Stimulated activated CD4-positive, alpha-beta T cell treated with anti-CD3 and anti-CD28 coated beads, Interleukin-1b, Interleukin-23, amount 100 ng/mL, for 1 hour (primary cell): ENCODE measurements around the gene DDR1.
"Not testable (repeated sequence)": the region's sequence is repeated elsewhere in the genome, so short reads cannot be mapped to it uniquely, and the experiment has no call there.

ENCODE experiments used
- DNase-seq, 2 donors: peaks; one replicate each; pipeline ENCODE4 v3.0.0-alpha.2; 2020; ENCODE audit warnings: low read depth in 2 of 2

DDR1 gene

DNA sequence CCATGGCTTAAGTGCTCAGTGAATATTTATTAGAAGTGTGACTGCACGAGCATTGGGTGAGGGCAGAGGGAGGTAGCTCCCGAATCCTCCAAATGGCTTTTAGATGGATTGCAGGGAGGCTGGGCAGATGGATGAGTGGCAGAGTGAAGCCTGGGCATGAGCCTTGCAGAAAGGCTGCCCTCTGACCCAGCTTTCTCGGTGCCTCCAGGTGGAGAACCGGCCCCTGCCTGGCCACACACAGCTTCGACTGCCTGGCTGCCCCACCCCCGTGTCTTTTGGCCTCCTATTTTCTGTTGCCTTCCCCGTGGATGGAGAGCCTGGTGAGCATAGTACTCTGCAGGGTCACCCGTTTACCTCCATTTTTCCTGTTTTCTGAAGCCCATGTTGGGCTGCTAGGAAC lies 33.2 kb downstream of the DDR1 start:
- no peak for DNase-seq

DNA sequence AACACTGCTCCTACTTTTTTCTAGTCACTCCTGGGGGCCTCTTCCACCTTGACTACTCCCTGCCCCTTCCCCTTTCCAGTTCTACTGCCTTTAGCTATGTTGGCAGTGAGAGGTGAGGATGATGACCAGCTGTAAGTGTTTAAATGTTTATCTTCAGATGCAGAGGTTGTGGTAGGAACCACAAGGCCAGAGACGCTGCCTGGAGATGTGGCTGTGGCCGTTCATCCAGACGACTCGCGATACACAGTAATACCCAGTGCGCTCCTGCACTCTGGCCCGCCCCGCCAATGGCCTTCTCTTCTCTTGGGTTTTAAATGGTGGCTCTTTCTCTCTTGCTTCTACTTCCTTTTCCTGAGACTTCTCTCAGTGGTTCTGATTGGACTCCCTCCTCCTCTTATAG lies 34.4 kb downstream of the DDR1 start:
- DNase-seq = no peak

DNA sequence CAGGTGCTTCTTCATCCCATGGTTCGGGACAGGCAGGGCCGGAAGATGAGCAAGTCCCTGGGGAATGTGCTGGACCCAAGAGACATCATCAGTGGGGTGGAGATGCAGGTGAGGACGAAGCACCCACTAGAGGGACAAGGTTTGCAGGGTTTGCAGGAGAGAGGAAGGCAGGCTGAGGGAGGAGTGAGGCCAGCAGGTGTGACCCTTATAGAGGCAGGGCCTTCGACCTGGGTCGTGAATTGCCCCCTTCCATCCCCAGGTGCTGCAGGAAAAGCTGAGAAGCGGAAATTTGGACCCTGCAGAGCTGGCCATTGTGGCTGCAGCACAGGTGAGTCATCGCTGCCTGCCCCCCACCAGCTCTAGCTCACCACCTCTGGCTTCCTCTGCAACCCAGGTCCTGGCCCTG lies 38.1 kb downstream of the DDR1 start:
- DNase-seq = no peak

- not testable (repeated sequence) for DNase-seq
Observed at GRCh38 chr6:30924040-30924627, 39.8 kb downstream of the DDR1 start.

DNA sequence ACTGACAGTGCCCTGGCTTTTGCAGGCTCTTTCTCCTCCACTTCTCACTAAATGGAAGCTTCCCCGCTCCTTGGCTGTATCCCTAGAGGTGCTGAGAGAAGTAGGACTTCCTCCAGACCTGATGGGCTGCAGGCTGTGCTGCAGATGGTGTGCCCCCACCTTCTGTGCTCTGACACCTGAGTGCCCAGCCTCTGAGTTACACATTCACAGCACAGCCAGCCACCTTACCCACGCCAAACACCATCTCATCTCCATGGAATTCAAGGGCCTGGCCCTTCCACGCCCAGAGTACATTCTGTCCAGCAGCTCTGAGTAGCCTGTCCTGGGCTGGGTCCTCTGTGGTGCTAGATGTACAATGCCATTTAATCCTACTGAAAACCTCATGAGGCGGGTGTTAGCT lies 42.3 kb downstream of the DDR1 start:
- DNase-seq = no peak

DNA sequence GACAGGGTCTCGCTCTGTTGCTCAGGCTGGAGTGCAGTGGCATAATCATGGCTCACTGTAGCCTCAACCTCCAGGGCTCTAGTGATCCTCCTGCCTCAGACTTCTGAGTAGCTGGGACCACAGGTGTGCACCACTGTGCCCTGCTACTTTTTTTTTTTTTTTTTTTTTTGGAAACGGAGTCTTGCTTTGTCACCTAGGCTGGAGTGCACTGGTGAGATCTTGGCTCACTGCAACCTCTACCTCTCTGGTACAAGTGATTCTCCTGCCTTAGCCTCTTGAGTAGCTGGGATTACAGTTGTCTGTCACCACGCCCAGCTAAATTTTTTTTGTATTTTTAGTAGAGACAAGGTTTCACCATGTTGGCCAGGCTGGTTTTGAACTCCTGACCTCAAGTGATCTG lies 42.8 kb downstream of the DDR1 start:
- DNase-seq = not testable (repeated sequence)

GRCh38 chr6:30928677-30929076 lies 44.4 kb downstream of the DDR1 start:
- no peak for DNase-seq

- DNase-seq = no peak
Observed at GRCh38 chr6:30930506-30930905, 46.2 kb downstream of the DDR1 start.

GRCh38 chr6:30931272-30931671 lies 47.0 kb downstream of the DDR1 start:
- DNase-seq = no peak

DNA sequence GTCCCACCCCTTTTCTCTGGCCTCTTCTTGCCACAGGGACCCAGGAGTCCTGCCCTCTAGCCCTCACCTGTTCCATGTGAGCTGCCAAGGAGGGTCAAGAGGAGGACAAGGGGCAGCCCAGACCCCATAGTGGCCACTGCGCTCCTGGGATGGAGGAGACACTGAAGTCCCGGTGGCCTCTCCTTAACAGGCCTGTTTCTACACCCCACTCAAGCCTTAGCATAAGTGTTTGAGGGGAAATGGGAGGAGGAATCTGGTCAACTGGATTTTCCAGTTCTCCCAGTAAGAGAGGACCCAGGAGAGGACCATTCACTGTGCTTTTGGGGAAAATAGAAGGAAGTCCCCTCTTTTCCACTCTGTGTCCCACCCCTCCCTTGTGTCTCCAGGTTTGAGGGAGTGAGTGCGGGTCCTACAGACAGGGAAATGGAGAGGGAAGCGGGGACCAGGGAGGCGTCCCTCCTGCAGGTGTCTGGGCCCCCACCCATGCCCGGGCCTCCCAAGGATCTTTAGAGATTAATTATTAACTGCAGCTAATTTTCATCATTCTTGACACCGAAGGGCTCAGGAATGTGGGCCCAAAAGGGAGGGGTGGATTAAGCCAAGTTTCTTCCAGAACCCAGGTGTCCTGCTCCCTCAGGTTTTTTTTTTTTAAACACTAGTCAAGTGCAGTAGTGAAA lies 47.8 kb downstream of the DDR1 start, which contains the start of gene SFTA2:
Gene SFTA2 (minus strand): TSS at position 202 of the 677 bp plus-strand sequence. CDS start 74 bp downstream, at position 128.
- no peak for DNase-seq

DNA sequence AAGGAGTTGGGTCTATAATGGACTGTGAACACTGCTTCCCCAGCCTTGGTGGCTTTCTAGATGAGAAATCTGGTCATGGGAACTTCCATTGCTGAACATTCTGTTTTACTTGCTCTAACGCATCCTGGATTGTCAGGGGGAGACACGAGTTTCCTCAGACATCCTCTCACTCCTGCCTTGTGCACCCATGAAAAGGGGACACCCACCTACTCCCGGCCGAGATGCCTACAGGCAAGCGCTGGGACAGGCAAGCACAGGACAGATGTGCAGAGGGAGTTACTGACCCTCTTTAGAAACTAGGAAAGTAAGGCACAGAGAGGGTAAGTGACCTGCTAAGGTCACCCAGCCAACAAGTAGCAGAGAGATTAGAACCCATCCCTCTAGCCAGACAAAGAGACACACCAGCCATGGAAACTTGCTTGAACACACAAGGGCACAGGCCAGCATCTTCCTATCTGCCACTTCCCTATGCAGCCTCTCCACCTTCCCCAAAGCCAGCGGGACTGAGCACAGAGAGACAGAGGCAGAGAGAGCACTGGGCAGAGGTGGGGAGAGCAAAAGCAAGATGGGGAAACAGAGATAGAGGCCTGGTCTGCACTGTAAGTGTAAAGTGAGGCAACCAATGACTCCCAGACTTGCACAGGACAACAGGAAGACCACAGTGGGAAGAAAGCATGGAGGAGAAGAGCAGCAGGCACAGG lies 48.5 kb downstream of the DDR1 start:
- no peak for DNase-seq

- no peak for DNase-seq
Observed at GRCh38 chr6:30935018-30935417, 50.7 kb downstream of the DDR1 start.

- no peak for DNase-seq
Observed at GRCh38 chr6:30937265-30937664, 52.9 kb downstream of the DDR1 start.

DNA sequence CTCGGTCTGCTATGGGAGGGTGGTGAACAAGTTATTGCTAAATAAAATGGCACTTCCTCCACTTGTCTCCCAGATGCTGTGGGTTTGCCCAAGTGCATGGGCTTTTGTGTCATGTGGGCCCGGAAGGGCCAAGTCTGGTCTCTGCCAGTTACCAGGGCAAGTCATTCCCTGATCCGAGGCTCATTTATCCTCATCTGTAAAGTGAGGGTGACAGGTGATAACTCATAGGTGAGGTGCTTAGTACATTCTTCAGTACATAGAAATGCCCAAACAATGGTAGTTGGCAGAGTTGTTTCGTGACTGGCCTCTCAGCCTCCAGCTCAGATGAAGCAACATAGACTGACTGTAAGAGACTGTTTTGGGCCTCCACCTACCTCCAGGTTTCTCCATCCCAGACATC lies 54.4 kb downstream of the DDR1 start:
- DNase-seq = no peak

DNA sequence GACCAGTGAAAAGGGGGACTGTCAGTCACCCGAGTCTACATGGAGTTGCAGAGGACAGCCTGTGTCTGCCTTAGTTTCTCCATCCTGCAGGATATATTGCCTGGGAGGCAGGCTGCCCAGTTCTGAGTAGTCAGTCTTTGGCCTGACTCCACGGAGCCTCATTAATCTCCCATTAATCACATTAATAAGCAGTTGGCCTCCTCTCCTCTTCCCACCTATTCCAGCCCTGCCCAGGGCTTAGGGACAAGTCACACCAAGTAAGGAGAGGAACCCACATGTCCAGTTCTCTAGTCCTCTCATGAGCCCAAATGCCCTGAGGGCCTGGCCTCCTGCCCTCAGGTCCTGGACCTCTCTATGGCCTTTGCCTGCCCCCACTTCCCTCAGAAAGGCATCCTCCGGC lies 55.2 kb downstream of the DDR1 start:
- no peak for DNase-seq

GRCh38 chr6:30940361-30940986 lies 56.2 kb downstream of the DDR1 start, which contains the start of gene MUCL3:
MUCL3 (plus strand) TSS chr6:30940973; CDS start chr6:30941000, 27 bp downstream.
- DNase-seq = no peak

DNA sequence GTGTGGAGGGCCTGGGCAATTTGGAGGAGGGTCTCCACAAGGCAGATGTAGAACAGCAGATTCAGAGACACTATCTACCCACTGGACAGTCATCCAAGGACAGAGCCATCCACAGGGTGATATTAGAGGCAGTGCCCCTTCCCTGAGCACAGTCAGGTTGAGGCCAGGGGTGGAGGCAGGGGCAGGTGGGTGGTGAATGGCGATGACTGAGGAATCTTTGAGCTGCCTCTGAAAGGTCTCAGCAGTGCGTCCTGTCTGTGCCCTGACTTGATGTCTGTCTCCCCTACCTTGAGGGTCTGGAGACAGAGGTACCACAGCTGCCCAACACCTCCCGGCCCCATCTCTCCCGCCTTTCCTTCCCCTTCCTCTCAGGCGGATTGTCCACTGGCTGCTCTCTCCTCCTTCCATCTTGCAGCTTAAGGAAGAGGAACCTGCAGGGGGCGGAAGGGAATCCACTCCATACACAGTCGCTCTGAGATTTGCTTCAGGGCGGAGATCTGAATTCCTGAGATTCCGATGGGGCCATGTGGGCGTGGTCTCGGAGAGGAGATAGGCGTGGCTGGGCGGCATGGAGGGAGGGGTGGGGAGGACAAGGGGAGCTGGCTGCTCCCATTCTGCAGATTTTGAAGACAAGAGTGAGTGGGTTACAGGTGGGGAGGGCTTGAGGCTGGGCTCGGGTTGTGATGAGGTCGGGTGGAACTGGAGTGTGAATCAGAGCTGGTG lies 58.2 kb downstream of the DDR1 start:
- no peak for DNase-seq

GRCh38 chr6:30944051-30944450 lies 59.7 kb downstream of the DDR1 start:
- no peak for DNase-seq

- DNase-seq = no peak
Observed at GRCh38 chr6:30945281-30945680, 61.0 kb downstream of the DDR1 start.

DNA sequence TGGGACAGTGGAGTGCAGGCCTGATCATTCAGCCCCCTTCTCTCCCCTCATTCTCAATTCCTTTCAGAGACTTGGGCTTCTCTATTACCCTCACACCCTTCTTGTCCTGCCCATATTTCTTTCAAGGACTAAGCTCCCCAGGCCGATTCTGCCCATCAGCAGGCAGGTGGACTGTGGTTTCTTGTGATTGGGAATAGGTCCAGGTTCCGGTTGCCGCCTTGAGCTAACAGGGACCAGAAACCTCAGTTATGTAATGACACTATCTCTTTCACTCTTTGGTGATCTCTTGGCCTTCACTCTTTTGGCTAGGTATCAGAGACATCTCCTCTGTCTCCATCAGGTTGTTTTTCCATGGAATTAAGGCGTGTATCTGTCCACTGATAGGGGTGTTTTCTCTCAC lies 62.9 kb downstream of the DDR1 start:
- DNase-seq = no peak

GRCh38 chr6:30948811-30949210 lies 64.5 kb downstream of the DDR1 start:
- DNase-seq = no peak
